Measurements from ENCODE around the gene KRT84. TPM values are rescaled to one million over a fixed set of nuclear protein-coding genes. Genes with fewer than 3 reads are reported as not detected.
A peak's percentile ranks its signal among the peaks of the same experiment; 100 is the strongest.

The KRT84 gene
- total RNA-seq, 1 experiment from 2014 or later = not detected

- TF ChIP-seq, protein P1, sequence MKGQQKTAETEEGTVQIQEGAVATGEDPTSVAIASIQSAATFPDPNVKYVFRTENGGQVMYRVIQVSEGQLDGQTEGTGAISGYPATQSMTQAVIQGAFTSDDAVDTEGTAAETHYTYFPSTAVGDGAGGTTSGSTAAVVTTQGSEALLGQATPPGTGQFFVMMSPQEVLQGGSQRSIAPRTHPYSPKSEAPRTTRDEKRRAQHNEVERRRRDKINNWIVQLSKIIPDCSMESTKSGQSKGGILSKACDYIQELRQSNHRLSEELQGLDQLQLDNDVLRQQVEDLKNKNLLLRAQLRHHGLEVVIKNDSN (CRISPR knock-in tag; IDR thresholded peaks at IDR 0.05) = no peak
- TF ChIP-seq ERG (CRISPR knock-in tag; IDR thresholded peaks at IDR 0.05) (no peak), ESRRA (CRISPR knock-in tag; IDR thresholded peaks at IDR 0.05; ENCODE audit: borderline replicate concordance) (no peak), ZNF423 (CRISPR knock-in tag; IDR thresholded peaks at IDR 0.05) (no peak), CREB1 (CRISPR knock-in tag; IDR thresholded peaks at IDR 0.05) (no peak), CREM (CRISPR knock-in tag; IDR thresholded peaks at IDR 0.05) (no peak), ZNF396 (CRISPR knock-in tag; IDR thresholded peaks at IDR 0.05; ENCODE audit: borderline replicate concordance) (no peak), CBFB (CRISPR knock-in tag; IDR thresholded peaks at IDR 0.05; ENCODE audit: low read depth) (no peak)
- TF ChIP-seq, protein P2, sequence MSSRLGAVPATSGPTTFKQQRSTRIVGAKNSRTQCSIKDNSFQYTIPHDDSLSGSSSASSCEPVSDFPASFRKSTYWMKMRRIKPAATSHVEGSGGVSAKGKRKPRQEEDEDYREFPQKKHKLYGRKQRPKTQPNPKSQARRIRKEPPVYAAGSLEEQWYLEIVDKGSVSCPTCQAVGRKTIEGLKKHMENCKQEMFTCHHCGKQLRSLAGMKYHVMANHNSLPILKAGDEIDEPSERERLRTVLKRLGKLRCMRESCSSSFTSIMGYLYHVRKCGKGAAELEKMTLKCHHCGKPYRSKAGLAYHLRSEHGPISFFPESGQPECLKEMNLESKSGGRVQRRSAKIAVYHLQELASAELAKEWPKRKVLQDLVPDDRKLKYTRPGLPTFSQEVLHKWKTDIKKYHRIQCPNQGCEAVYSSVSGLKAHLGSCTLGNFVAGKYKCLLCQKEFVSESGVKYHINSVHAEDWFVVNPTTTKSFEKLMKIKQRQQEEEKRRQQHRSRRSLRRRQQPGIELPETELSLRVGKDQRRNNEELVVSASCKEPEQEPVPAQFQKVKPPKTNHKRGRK (CRISPR knock-in tag; IDR thresholded peaks at IDR 0.05; ENCODE audit: borderline replicate concordance) = no peak
Measured at GRCh38 chr12:52363111-52363679, 22.3 kb downstream of the KRT84 start (continued).

DNA sequence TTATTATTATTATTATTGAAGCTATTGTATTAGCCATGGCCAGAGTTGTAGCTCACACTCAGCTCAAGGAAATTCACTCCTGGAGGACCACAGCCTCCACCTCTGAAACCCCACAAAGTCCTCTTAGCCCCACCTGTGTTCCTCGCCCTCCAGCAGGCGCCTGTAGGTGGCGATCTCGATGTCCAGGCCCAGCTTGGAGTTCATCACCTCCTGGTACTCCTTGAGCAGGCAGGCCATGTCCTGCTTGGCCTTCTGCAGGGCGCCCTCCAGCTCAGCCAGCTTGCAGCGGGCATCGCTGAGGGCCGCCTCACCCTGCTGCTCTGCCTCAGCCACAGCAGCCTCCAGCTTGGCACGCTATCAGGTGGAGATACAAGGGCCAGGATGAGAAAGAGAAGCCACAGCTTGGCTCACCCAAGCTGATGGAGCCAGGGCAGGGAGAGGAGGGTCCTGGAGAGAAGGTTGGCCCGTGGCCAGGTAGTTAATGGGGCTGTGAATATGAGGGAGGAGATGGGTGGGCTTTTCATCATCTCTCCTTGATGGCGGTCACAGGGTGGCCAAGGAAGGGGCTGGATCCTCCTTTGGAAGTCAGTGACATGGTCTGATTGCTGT lies 23.2 kb downstream of the KRT84 start:
- H3K27me3 Mint-ChIP-seq (ENCODE audit: low read depth) = no peaks in the 10 kb centered on the region
- no peak overlapping the region for H3K27ac Mint-ChIP-seq
- CTCF ChIA-PET = interaction anchor here (0.7 to 2.6 kb wide), 41 partner anchors 9 to 517 kb away, joined by 3 to 19 read pairs (median 4); partner anchors contain the start of genes KRT5 and KRT83
- H3K4me1 Mint-ChIP-seq = peaks cover 15% of the 10 kb centered on the region; the same call in 1 of the 2 replicates
- H3K4me3 Mint-ChIP-seq = no peak overlapping the region
- H3K36me3 Mint-ChIP-seq = no peaks in the 10 kb centered on the region
- no peaks in the 10 kb centered on the region for H3K9me3 Mint-ChIP-seq
- POLR2A ChIA-PET = no interaction called here
- DNase-seq (ENCODE audit: low spot score) = peak; percentile 57
- TF ChIP-seq FOXK1 (CRISPR knock-in tag; IDR thresholded peaks at IDR 0.05) = no peak
- TF ChIP-seq, protein P3, sequence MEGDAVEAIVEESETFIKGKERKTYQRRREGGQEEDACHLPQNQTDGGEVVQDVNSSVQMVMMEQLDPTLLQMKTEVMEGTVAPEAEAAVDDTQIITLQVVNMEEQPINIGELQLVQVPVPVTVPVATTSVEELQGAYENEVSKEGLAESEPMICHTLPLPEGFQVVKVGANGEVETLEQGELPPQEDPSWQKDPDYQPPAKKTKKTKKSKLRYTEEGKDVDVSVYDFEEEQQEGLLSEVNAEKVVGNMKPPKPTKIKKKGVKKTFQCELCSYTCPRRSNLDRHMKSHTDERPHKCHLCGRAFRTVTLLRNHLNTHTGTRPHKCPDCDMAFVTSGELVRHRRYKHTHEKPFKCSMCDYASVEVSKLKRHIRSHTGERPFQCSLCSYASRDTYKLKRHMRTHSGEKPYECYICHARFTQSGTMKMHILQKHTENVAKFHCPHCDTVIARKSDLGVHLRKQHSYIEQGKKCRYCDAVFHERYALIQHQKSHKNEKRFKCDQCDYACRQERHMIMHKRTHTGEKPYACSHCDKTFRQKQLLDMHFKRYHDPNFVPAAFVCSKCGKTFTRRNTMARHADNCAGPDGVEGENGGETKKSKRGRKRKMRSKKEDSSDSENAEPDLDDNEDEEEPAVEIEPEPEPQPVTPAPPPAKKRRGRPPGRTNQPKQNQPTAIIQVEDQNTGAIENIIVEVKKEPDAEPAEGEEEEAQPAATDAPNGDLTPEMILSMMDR (IDR thresholded peaks at IDR 0.05) = peak; percentile 31; the same call in 1 of the 2 replicates
- peak; percentile 26; the same call in 1 of the 2 replicates for ATAC-seq

- DNase-seq (ENCODE audit: low spot score) (no peak), ATAC-seq (no peak)
- H3K4me3 Mint-ChIP-seq = no peak overlapping the region
- POLR2A ChIA-PET = no interaction called here
- H3K27ac Mint-ChIP-seq = no peak overlapping the region
- H3K36me3 Mint-ChIP-seq = no peaks in the 10 kb centered on the region
- H3K27me3 Mint-ChIP-seq (ENCODE audit: low read depth) = no peaks in the 10 kb centered on the region
- H3K4me1 Mint-ChIP-seq = peaks cover 15% of the 10 kb centered on the region; the same call in 1 of the 2 replicates
- CTCF ChIA-PET = interaction anchor here (0.7 to 2.6 kb wide), 42 partner anchors 9 to 518 kb away, joined by 3 to 19 read pairs (median 4); partner anchors contain the start of genes KRT5 and KRT83
- H3K9me3 Mint-ChIP-seq = no peaks in the 10 kb centered on the region
- no peak for TF ChIP-seq FOXP4 (CRISPR knock-in tag; IDR thresholded peaks at IDR 0.05)
- TF ChIP-seq, protein P4, sequence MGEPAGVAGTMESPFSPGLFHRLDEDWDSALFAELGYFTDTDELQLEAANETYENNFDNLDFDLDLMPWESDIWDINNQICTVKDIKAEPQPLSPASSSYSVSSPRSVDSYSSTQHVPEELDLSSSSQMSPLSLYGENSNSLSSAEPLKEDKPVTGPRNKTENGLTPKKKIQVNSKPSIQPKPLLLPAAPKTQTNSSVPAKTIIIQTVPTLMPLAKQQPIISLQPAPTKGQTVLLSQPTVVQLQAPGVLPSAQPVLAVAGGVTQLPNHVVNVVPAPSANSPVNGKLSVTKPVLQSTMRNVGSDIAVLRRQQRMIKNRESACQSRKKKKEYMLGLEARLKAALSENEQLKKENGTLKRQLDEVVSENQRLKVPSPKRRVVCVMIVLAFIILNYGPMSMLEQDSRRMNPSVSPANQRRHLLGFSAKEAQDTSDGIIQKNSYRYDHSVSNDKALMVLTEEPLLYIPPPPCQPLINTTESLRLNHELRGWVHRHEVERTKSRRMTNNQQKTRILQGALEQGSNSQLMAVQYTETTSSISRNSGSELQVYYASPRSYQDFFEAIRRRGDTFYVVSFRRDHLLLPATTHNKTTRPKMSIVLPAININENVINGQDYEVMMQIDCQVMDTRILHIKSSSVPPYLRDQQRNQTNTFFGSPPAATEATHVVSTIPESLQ (CRISPR knock-in tag; IDR thresholded peaks at IDR 0.05) = no peak
- no peak for TF ChIP-seq NR3C1 (CRISPR knock-in tag; conservative IDR thresholded peaks at IDR 0.05; ENCODE audit: low read depth)
- TF ChIP-seq, protein P5, sequence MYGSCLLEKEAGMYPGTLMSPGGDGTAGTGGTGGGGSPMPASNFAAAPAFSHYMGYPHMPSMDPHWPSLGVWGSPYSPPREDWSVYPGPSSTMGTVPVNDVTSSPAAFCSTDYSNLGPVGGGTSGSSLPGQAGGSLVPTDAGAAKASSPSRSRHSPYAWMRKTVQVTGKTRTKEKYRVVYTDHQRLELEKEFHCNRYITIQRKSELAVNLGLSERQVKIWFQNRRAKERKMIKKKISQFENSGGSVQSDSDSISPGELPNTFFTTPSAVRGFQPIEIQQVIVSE (CRISPR knock-in tag; IDR thresholded peaks at IDR 0.05; ENCODE audit: borderline replicate concordance) = no peak
- TF ChIP-seq JUN (CRISPR knock-in tag; IDR thresholded peaks at IDR 0.05) = no peak
- no peak for TF ChIP-seq JAZF1 (CRISPR knock-in tag; IDR thresholded peaks at IDR 0.05)
- TF ChIP-seq KAT7 (CRISPR knock-in tag; IDR thresholded peaks at IDR 0.05; ENCODE audit: borderline replicate concordance) = no peak
- TF ChIP-seq AR (CRISPR knock-in tag; IDR thresholded peaks at IDR 0.05) = no peak
Measured at GRCh38 chr12:52361553-52361952, 23.9 kb downstream of the KRT84 start.

All from WTC11 (cell line).